IMR-90 (cell line): ENCODE results near the gene CLDN18. TPM values are rescaled to one million over a fixed set of nuclear protein-coding genes. Genes with fewer than 3 reads are reported as not detected.

ENCODE experiments used
- ATAC-seq: fragments of 200-7000 bp; cut with Tn5 transposase; 2 replicates; pipeline ENCODE4 v1.9.1; 2020; ENCODE audit warnings: low read depth, mild to moderate bottlenecking, moderate library complexity
- BruUV-seq: library from RNA; stranded (reverse); fragments of 400-500 nt; replicated peaks from 2 replicates; lab custom pipeline; 2021; lab: Mats Ljungman, UMichigan
- CTCF ChIA-PET: fragments of 300-600 bp; formaldehyde crosslinking; extraction: SDS; loops from one replicate; lab custom pipeline; 2021; ENCODE audit warnings: antibody characterized with exemption; lab: Yijun Ruan, JAX
- POLR2A ChIA-PET: fragments of 300-600 bp; sonication (Branson Sonifier 250); formaldehyde crosslinking; loops from one replicate; lab custom pipeline; 2022; ENCODE audit warnings: antibody characterized with exemption; ENCODE audit not compliant: unreplicated experiment; lab: Charles Lee
- DNase-seq: peaks from one replicate; pipeline ENCODE4 v3.0.0; 2013
- H2AFZ ChIP-seq: replicated peaks from 2 replicates; pipeline ENCODE3; 2013; ENCODE audit warnings: low read length, mild to moderate bottlenecking; ENCODE audit not compliant: poor library complexity
- H2AK5ac ChIP-seq: 2 replicates; pipeline ENCODE4 v1.6.1; 2013; ENCODE audit warnings: low read depth, low read length, inconsistent platforms
- H2AK9ac ChIP-seq: replicated peaks from 2 replicates; pipeline ENCODE3; 2013; ENCODE audit warnings: mild to moderate bottlenecking, low read depth, low read length, moderate library complexity; ENCODE audit not compliant: poor library complexity
- H2BK120ac ChIP-seq: 2 replicates; pipeline ENCODE4 v1.6.1; 2013; ENCODE audit warnings: low read depth, low read length, inconsistent platforms
- H2BK15ac ChIP-seq: 3 replicates; pipeline ENCODE4 v1.6.1; 2013; ENCODE audit warnings: low read depth, low read length, inconsistent platforms
- H2BK20ac ChIP-seq: 2 replicates; pipeline ENCODE4 v1.6.1; 2013; ENCODE audit warnings: low read depth, mild to moderate bottlenecking, inconsistent platforms, low read length, moderate library complexity
- H2BK5ac ChIP-seq: 2 replicates; pipeline ENCODE4 v1.6.1; 2013; ENCODE audit warnings: mild to moderate bottlenecking, low read depth, low read length, inconsistent platforms; ENCODE audit not compliant: poor library complexity, severe bottlenecking
- H3K14ac ChIP-seq: replicated peaks from 2 replicates; pipeline ENCODE4 v1.6.1; 2013; ENCODE audit warnings: low read depth, low read length, inconsistent platforms
- H3K18ac ChIP-seq: 2 replicates; pipeline ENCODE4 v1.6.1; 2013; ENCODE audit warnings: low read depth, low read length, control low read depth
- H3K23ac ChIP-seq: 2 replicates; pipeline ENCODE4 v1.6.1; 2013; ENCODE audit warnings: low read depth, low read length, inconsistent platforms
- H3K27ac ChIP-seq: 2 replicates; pipeline ENCODE4 v1.5.1; 2013; ENCODE audit warnings: mild to moderate bottlenecking, control low read depth, low read length; ENCODE audit not compliant: insufficient read depth
- H3K27me3 ChIP-seq: 2 replicates; pipeline ENCODE4 v1.6.1; 2013; ENCODE audit warnings: low read length; ENCODE audit not compliant: control insufficient read depth, insufficient read depth
- H3K36me3 ChIP-seq: 2 replicates; pipeline ENCODE4 v1.6.1; 2013; ENCODE audit warnings: low read length, mixed read lengths; ENCODE audit not compliant: control insufficient read depth, insufficient read depth
- H3K4ac ChIP-seq: 2 replicates; pipeline ENCODE4 v1.6.1; 2013; ENCODE audit warnings: low read depth, low read length, inconsistent platforms
- H3K4me1 ChIP-seq: 2 replicates; pipeline ENCODE4 v1.6.1; 2013; ENCODE audit warnings: low read length, mixed read lengths; ENCODE audit not compliant: control insufficient read depth, insufficient read depth
- H3K4me2 ChIP-seq: 2 replicates; pipeline ENCODE4 v1.6.1; 2013; ENCODE audit warnings: low read depth, mild to moderate bottlenecking, control low read depth, low read length, moderate library complexity
- H3K4me3 ChIP-seq: 2 replicates; pipeline ENCODE4 v1.5.1; 2013; ENCODE audit warnings: low read depth, mild to moderate bottlenecking, control low read depth, low read length, moderate library complexity; ENCODE audit not compliant: insufficient read depth
- H3K56ac ChIP-seq: 2 replicates; pipeline ENCODE4 v1.6.1; 2013; ENCODE audit warnings: low read length, inconsistent platforms; ENCODE audit not compliant: insufficient read depth; ENCODE audit errors: extremely low read depth
- H3K79me1 ChIP-seq, 2 experiments: 2 replicates each; pipeline ENCODE4 v1.6.1; 2013; ENCODE audit warnings: low read length in 2 of 2, inconsistent platforms in 1 of 2, low read depth in 1 of 2
- H3K9ac ChIP-seq: 2 replicates; pipeline ENCODE4 v1.6.1; 2013; ENCODE audit warnings: low read depth, low read length, control low read depth
- H3K9me1 ChIP-seq: 2 replicates; pipeline ENCODE4 v1.6.1; 2013; ENCODE audit warnings: low read length, inconsistent platforms; ENCODE audit not compliant: insufficient read depth
- H3K9me3 ChIP-seq: 2 replicates; pipeline ENCODE4 v1.6.1; 2013; ENCODE audit warnings: low read length; ENCODE audit not compliant: control insufficient read depth, insufficient read depth
- H4K20me1 ChIP-seq: 2 replicates; pipeline ENCODE4 v1.6.1; 2013; ENCODE audit warnings: low read length, inconsistent platforms; ENCODE audit not compliant: insufficient read depth
- H4K5ac ChIP-seq: 2 replicates; pipeline ENCODE4 v1.6.1; 2013; ENCODE audit warnings: mild to moderate bottlenecking, low read depth, low read length, control low read depth
- H4K8ac ChIP-seq, 2 experiments: 2 replicates each; pipeline ENCODE4 v1.6.1; 2013; ENCODE audit warnings: low read depth in 2 of 2, low read length in 2 of 2, control low read depth in 1 of 2, inconsistent platforms in 1 of 2
- H4K91ac ChIP-seq: 2 replicates; pipeline ENCODE4 v1.6.1; 2013; ENCODE audit warnings: low read depth, low read length, inconsistent platforms; ENCODE audit not compliant: insufficient read depth
- POLR2A ChIP-seq: IDR thresholded peaks from 2 replicates; pipeline ENCODE4 v1.6.1; 2012; ENCODE audit warnings: mild to moderate bottlenecking, low read depth, low read length
- USF2 ChIP-seq: fragments of 150-350 bp; IDR thresholded peaks from 2 replicates; pipeline ENCODE4 v1.6.1; 2017; ENCODE audit warnings: mild to moderate bottlenecking, antibody characterized with exemption, low read length, low read depth
- WGBS, 2 experiments: methylation state at CpG; one replicate each; pipeline versions ENCODE4 v1.1.5 to v1.1.7; 2013; ENCODE audit warnings: missing lambda C conversion rate in 2 of 2; ENCODE audit not compliant: insufficient read length in 1 of 2; ENCODE audit errors: extremely low coverage in 2 of 2; 5-methylcytosine and 5-hydroxymethylcytosine counted together
- dilution Hi-C: fragments of 300-500 bp; cut with HindIII; formaldehyde crosslinking; loops from one replicate; pipeline ENCODE4 v1.14.3; 2018; ENCODE audit warnings: low sequenced_read_pairs; ENCODE audit not compliant: unreplicated experiment
- in situ Hi-C: fragments of 300-500 bp; cut with MboI; formaldehyde crosslinking; loops from 3 replicates; pipeline ENCODE4 v1.14.3; 2019; ENCODE audit warnings: low sequenced_read_pairs, inconsistent platforms, mixed read lengths
- intact Hi-C: fragments of 100-400 bp; cut with micrococcal nuclease; formaldehyde crosslinking; loops from 2 replicates; pipeline ENCODE4 v1.10.0; 2022
- polyA plus RNA-seq, 3 experiments: library from polyadenylated mRNA; depleted of rRNA; stranded (reverse); fragments of >200 nt; gene quantifications; 2 replicates each; pipeline ENCODE4 v1.2.3, GENCODE V29; 2012; ENCODE audit warnings: low replicate concordance in 1 of 3
- total RNA-seq: library from RNA; depleted of rRNA; stranded (reverse); fragments of >200 nt; gene quantifications from 2 replicates; pipeline ENCODE4 v1.2.3, GENCODE V29; 2012

The CLDN18 gene
- total and polyA plus RNA-seq, 2 of the 4 experiments (the other 2 are of a cell fraction): not detected

GRCh38 chr3:137962251-137962650 lies 47.7 kb upstream of the CLDN18 start:
- POLR2A ChIA-PET: no interaction called here
- Histone ChIP-seq H3K27ac (no peak overlapping the region), H3K14ac (no peak overlapping the region), H4K20me1 (no peaks in the 10 kb centered on the region), H3K9me3 (no peaks in the 10 kb centered on the region), H3K9me1 (no peaks in the 10 kb centered on the region), H2AFZ (no peak overlapping the region), H3K23ac (no peak overlapping the region), H2AK5ac (no peak overlapping the region), H2BK120ac (no peak overlapping the region), H3K18ac (no peak overlapping the region), H4K5ac (no peak overlapping the region), H2AK9ac (no peak overlapping the region), H2BK20ac (no peak overlapping the region), H3K79me1 (no peaks in the 10 kb centered on the region), H3K4ac (no peak overlapping the region), H3K36me3 (no peaks in the 10 kb centered on the region), H2BK5ac (no peak overlapping the region), H3K4me3 (no peak overlapping the region), H4K91ac (no peak overlapping the region), H3K27me3 (0 out of 2 replicates have a peak, but pooled peaks cover 4% of the 10 kb centered on the region), H4K8ac (no peak overlapping the region), H3K56ac (no peak overlapping the region), H3K4me2 (no peak overlapping the region), H3K9ac (no peak overlapping the region), H3K4me1 (no peaks in the 10 kb centered on the region), H2BK15ac (no peak overlapping the region)
- ATAC-seq: no peak
- no peak for DNase-seq
- in situ Hi-C loops: no loop called here
- WGBS, 2 experiments: no CpG with 5 or more reads among the region's 7 CpGs
- no peak for TF ChIP-seq POLR2A
- TF ChIP-seq USF2: no peak
- CTCF ChIA-PET: interaction anchor here (0.6 kb wide), 1 partner anchor 9 kb away, joined by 3 read pairs; no protein-coding TSS in a partner anchor
- no TSS peak for BruUV-seq
- intact Hi-C loops: no loop called here
- dilution Hi-C loops: no loop called here
